ENCODE results near the gene EGF.

- TF ChIP-seq CTCF (IDR thresholded peaks at IDR 0.05) (no peak), POLR2A (IDR thresholded peaks at IDR 0.05) (no peak)
These were observed 77.9 kb downstream of the EGF start for GRCh38 chr4:109990261-109991257.
